Measurements from ENCODE around the gene LEMD3.

Gene LEMD3

GRCh38 chr12:65169320-65170208, at the start of gene LEMD3:
TSS of gene LEMD3 (plus strand) at chr12:65169583. CDS start at chr12:65169597, 14 bp downstream.
- DNase-seq: peak; percentile 95

GRCh38 chr12:65121049-65121955, 48.1 kb upstream of the LEMD3 start, which contains the start of gene WIF1:
TSS of gene WIF1 (minus strand) at chr12:65121305. CDS start at chr12:65121191, 114 bp downstream.
- DNase-seq: peak; percentile 11

- no peak for DNase-seq
Observed at GRCh38 chr12:65121956-65122469, 47.4 kb upstream of the LEMD3 start.

- DNase-seq: peak; percentile 1
Observed at GRCh38 chr12:65122703-65123102, 46.7 kb upstream of the LEMD3 start.

GRCh38 chr12:65123435-65124063, 45.8 kb upstream of the LEMD3 start:
- peak; percentile 50 for DNase-seq

GRCh38 chr12:65125247-65125646, 44.1 kb upstream of the LEMD3 start:
- no peak for DNase-seq

- no peak for DNase-seq
Observed at GRCh38 chr12:65125975-65126374, 43.4 kb upstream of the LEMD3 start.

- no peak for DNase-seq
Observed at GRCh38 chr12:65126482-65126881, 42.9 kb upstream of the LEMD3 start.

GRCh38 chr12:65133879-65134278, 35.5 kb upstream of the LEMD3 start:
- no peak for DNase-seq

- no peak for DNase-seq
Observed at GRCh38 chr12:65139389-65139788, 30.0 kb upstream of the LEMD3 start.

GRCh38 chr12:65140738-65141137, 28.6 kb upstream of the LEMD3 start:
- no peak for DNase-seq

- no peak for DNase-seq
Observed at GRCh38 chr12:65147312-65147905, 22.0 kb upstream of the LEMD3 start.

- no peak for DNase-seq
Observed at GRCh38 chr12:65152012-65152411, 17.4 kb upstream of the LEMD3 start.

GRCh38 chr12:65152596-65152995, 16.8 kb upstream of the LEMD3 start:
- no peak for DNase-seq

GRCh38 chr12:65155784-65156183, 13.6 kb upstream of the LEMD3 start:
- DNase-seq: no peak

GRCh38 chr12:65156366-65156841, 13.0 kb upstream of the LEMD3 start:
- DNase-seq: no peak

GRCh38 chr12:65157091-65157490, 12.3 kb upstream of the LEMD3 start:
- no peak for DNase-seq

- no peak for DNase-seq
Observed at GRCh38 chr12:65162609-65163008, 6.8 kb upstream of the LEMD3 start.

- DNase-seq: no peak
Observed at GRCh38 chr12:65164244-65164643, 5.1 kb upstream of the LEMD3 start.

GRCh38 chr12:65164774-65165173, 4.6 kb upstream of the LEMD3 start:
- no peak for DNase-seq

GRCh38 chr12:65168681-65169319, 583 bp upstream of the LEMD3 start:
- no peak for DNase-seq

All from NCI-H2029 (cell line).